Colonic mucosa (tissue), 4 donors: Measurements from ENCODE around the gene PURA. TPM values are rescaled to one million over a fixed set of nuclear protein-coding genes. Genes with fewer than 3 reads are reported as not detected.
A peak's percentile ranks its signal among the peaks of the same experiment; 100 is the strongest.

Experiments
- DNase-seq: peaks from one replicate; pipeline ENCODE4 v3.0.0-alpha.2; 2020
- H3K27ac ChIP-seq: fragments of 200-600 bp; one replicate; pipeline ENCODE4 v1.8.0; 2021
- H3K27me3 ChIP-seq: fragments of 200-600 bp; one replicate; pipeline ENCODE4 v1.8.0; 2021
- H3K36me3 ChIP-seq: fragments of 200-600 bp; one replicate; pipeline ENCODE4 v1.8.0; 2021
- H3K4me1 ChIP-seq: fragments of 200-600 bp; one replicate; pipeline ENCODE4 v1.8.0; 2021; ENCODE audit warnings: mild to moderate bottlenecking
- H3K4me3 ChIP-seq: fragments of 200-600 bp; one replicate; pipeline ENCODE4 v1.8.0; 2021
- H3K9ac ChIP-seq, 2 donors: one replicate each; pipeline ENCODE4 v1.7.0; 2013; ENCODE audit warnings: control low read depth in 2 of 2, low read depth in 2 of 2, low read length in 2 of 2
- H3K9me3 ChIP-seq: fragments of 200-600 bp; one replicate; pipeline ENCODE4 v1.8.0; 2021
- intact Hi-C: fragments of 100-400 bp; cut with DNase I; formaldehyde crosslinking; loops from one replicate; pipeline ENCODE4 v1.14.1; 2022
- total RNA-seq, 2 donors: library from RNA; stranded (reverse); fragmentation: NEBNext Ultra II Directional in 1 of 2; extraction: Animal tissue kit (Norgen Biotek cat#: 25700) in 1 of 2; gene quantifications; one replicate each; pipeline ENCODE4 v1.2.1, GENCODE V29; 2021
- TF ChIP-seq, protein P1 (sequence below): fragments of 200-600 bp; IDR thresholded peaks from one replicate; pipeline ENCODE4 v1.8.0; 2022; ENCODE audit warnings: antibody characterized with exemption, mild to moderate bottlenecking
- donor health status: healthy.
- donor health status: DM: no; HTN: no; CAD: no.
- donor health status: DM: no; HTN: no; CAD: no.

The PURA gene
- total RNA-seq, 2 donors from 2014 or later = 20.5 to 21.6 TPM

DNA sequence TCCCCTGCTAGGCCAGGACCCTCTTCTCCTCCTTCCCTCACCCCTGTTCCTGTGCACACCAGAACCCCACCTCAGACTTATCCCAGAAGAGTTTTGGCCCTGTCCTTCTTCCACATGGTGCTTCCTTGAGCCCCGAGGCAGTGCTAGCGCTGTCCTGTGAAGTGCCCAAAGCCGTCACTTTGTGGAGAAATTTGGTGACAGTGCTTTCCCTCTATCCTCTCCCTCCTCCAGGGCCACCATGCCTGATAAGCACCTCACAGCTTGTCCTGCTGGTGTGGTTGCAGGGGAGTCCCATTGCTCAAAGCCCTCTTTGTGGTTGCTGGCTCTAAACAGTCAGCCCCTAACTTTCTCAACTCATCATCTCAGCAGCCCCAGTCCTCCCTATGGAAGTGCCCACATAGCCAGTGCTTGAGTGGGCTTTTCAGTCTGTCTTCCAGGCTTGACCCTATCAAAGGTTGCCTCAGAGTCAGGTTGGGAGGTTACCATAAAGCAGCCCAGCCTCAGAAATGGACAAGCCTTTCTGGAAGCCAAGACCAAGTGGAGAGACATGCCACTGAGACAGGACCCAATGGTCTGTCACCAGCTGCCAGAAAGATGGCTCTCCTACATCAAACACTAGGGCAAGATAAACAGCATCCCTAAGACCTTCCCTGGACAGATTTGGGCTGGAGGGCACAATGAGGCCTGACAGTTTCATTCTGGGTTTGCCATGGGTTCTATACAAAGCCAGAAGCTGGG, 29.8 kb downstream of the PURA start:
- no peak overlapping the region for H3K4me3 ChIP-seq
- no peaks in the 10 kb centered on the region for H3K9me3 ChIP-seq
- intact Hi-C loops = loop anchor here (2.0 kb wide), 1 partner anchor 71 kb away; no protein-coding TSS in a partner anchor
- DNase-seq = no peak
- H3K9ac ChIP-seq = no peak overlapping the region
- H3K27ac ChIP-seq = no peak overlapping the region
- H3K4me1 ChIP-seq = peaks cover 7% of the 10 kb centered on the region
- no peaks in the 10 kb centered on the region for H3K27me3 ChIP-seq
- TF ChIP-seq, protein P1, sequence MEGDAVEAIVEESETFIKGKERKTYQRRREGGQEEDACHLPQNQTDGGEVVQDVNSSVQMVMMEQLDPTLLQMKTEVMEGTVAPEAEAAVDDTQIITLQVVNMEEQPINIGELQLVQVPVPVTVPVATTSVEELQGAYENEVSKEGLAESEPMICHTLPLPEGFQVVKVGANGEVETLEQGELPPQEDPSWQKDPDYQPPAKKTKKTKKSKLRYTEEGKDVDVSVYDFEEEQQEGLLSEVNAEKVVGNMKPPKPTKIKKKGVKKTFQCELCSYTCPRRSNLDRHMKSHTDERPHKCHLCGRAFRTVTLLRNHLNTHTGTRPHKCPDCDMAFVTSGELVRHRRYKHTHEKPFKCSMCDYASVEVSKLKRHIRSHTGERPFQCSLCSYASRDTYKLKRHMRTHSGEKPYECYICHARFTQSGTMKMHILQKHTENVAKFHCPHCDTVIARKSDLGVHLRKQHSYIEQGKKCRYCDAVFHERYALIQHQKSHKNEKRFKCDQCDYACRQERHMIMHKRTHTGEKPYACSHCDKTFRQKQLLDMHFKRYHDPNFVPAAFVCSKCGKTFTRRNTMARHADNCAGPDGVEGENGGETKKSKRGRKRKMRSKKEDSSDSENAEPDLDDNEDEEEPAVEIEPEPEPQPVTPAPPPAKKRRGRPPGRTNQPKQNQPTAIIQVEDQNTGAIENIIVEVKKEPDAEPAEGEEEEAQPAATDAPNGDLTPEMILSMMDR = no peak
- no peaks in the 10 kb centered on the region for H3K36me3 ChIP-seq

DNA sequence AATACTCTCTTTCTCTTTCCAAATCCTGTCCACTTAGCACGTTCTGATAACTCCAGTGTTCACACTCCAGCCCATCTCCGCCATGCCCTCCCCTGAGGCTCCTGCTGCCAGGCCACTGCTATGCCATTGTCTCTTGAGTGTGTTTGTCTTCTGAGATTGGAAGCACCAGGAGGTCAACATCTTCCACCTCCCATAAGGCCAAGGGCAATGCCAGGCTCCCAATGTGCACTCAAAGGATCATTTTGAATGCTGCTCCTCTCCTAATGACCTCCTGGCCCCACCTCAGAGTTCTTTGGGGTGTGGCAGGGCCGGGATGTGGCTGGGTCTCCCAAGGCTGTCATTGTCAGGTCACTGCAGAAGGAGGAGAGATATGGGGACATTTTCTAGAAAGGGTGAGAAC, 31.3 kb downstream of the PURA start:
- no peaks in the 10 kb centered on the region for H3K9me3 ChIP-seq
- H3K27ac ChIP-seq = no peak overlapping the region
- H3K36me3 ChIP-seq = no peaks in the 10 kb centered on the region
- no peak for DNase-seq
- H3K27me3 ChIP-seq = no peaks in the 10 kb centered on the region
- TF ChIP-seq, protein P1 = no peak
- H3K9ac ChIP-seq = no peak overlapping the region
- H3K4me3 ChIP-seq = no peak overlapping the region
- intact Hi-C loops = loop anchor here (2.0 kb wide), 1 partner anchor 72 kb away; no protein-coding TSS in a partner anchor
- H3K4me1 ChIP-seq = peaks cover 7% of the 10 kb centered on the region

DNA sequence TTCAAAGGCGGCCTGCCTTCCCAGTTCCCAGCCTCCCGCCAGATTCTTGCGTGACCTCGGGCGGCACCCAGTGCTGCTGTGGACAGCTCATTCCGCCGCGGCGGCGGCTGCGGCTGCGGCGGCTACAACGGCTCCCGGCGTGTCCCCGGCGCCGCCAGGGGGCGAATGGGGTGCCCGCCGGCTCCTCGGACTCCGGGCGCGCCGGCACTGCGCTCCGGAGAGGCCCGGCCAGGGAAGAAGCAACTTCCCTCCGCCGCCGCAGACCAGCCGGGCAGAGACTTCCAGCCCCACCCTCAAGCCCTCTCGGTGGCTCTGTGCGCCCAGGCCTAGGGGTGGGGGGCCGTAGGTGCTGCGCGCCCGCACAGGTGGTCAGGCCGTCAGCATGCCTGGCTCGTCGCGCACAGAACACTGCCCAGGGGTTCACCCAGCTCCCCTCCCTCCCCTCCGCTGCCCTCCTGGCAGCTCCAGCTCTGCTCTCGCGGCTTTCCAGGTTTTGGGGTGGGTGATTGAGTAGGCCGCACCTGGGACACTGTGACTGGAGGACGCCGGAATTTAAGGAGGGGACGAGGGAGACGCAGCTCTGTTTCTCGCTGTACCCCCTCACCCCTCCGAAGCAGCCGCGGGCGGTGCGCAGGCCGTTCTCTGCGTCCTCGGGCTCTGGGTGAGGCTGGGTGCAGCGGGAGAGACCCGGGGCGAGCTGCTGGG, 32.1 kb downstream of the PURA start:
- TF ChIP-seq, protein P1 = peak; percentile 74
- H3K27ac ChIP-seq = no peak overlapping the region
- H3K36me3 ChIP-seq = no peaks in the 10 kb centered on the region
- H3K4me3 ChIP-seq = peak overlapping the region; percentile 23
- H3K4me1 ChIP-seq = peaks cover 7% of the 10 kb centered on the region
- DNase-seq = peak; percentile 59
- intact Hi-C loops = loop anchor here (2.0 kb wide), 1 partner anchor 73 kb away; no protein-coding TSS in a partner anchor
- H3K27me3 ChIP-seq = no peaks in the 10 kb centered on the region
- peak overlapping the region; percentile 26 to 52 for H3K9ac ChIP-seq
- H3K9me3 ChIP-seq = no peaks in the 10 kb centered on the region

DNA sequence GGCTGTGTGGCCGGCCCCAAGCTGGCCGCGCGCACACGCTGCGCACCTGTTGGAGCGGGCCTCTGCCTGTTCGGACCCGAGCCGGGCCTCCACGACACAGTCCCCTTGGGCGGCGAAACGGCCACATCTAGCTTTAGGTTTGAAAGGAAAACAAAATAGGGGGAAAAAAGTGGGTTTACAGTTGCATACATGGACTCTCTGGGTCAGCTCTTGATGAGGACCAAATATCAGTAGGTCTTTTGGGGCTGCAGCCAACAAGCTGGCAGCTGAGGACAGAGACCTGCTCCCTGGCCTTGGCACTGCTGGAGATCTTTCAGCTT, 32.6 kb downstream of the PURA start:
- no peak overlapping the region for H3K9ac ChIP-seq
- intact Hi-C loops = no loop called here
- DNase-seq = no peak
- H3K27me3 ChIP-seq = no peaks in the 10 kb centered on the region
- TF ChIP-seq, protein P1 = no peak
- H3K9me3 ChIP-seq = no peaks in the 10 kb centered on the region
- H3K4me1 ChIP-seq = peaks cover 7% of the 10 kb centered on the region
- no peak overlapping the region for H3K27ac ChIP-seq
- H3K4me3 ChIP-seq = peak overlapping the region; percentile 23
- H3K36me3 ChIP-seq = no peaks in the 10 kb centered on the region

DNA sequence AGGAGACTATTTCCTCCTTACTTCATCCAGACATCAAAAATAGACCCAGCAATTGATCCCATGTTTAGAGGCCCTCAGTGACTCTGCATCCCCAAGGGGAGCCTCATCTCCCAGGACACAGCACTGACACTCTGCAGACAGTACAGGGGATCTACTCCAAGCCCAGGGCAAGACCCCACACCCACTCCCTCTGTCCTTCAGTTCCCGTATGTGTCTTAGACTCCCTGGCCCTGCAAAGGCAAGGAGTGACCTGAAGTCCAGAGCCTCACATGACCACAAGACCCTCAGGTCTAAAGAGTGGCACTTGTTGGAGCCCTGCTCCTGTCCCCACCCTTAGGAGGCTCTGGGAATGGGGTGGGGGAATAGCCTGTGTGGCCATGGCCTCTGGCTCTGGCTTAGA, 33.6 kb downstream of the PURA start:
- no peaks in the 10 kb centered on the region for H3K36me3 ChIP-seq
- intact Hi-C loops = no loop called here
- no peak for DNase-seq
- H3K27me3 ChIP-seq = no peaks in the 10 kb centered on the region
- no peaks in the 10 kb centered on the region for H3K9me3 ChIP-seq
- H3K27ac ChIP-seq = no peak overlapping the region
- peaks cover 7% of the 10 kb centered on the region for H3K4me1 ChIP-seq
- TF ChIP-seq, protein P1 = no peak
- no peak overlapping the region for H3K9ac ChIP-seq
- no peak overlapping the region for H3K4me3 ChIP-seq
